Psoas muscle (tissue), 8 donors: ENCODE results near the gene RFX7. TPM values are rescaled to one million over a fixed set of nuclear protein-coding genes. Genes with fewer than 3 reads are reported as not detected.

Experiments
- ATAC-seq, 4 donors: fragments of 200-7000 bp; cut with Tn5 transposase; one replicate each; pipeline ENCODE4 v1.9.1; 2020; ENCODE audit warnings: moderate library complexity in 3 of 4, mild to moderate bottlenecking in 2 of 4
- DNase-seq, 2 donors: peaks; one replicate each; pipeline ENCODE4 v3.0.0-alpha.2; 2020
- H3K27ac ChIP-seq: fragments of 200-600 bp; one replicate; pipeline ENCODE4 v1.8.0; 2022
- H3K27me3 ChIP-seq, 3 donors: fragments of 200-600 bp in 1 of 3; one replicate each; pipeline versions ENCODE4 v1.6.1 to v1.8.0; 2013 to 2022; ENCODE audit warnings: low read length in 2 of 3, mild to moderate bottlenecking in 2 of 3, moderate library complexity in 1 of 3; ENCODE audit not compliant: insufficient read depth in 3 of 3
- H3K36me3 ChIP-seq, 2 donors: fragments of 200-600 bp in 1 of 2; one replicate each; pipeline versions ENCODE4 v1.6.1 to v1.8.0; 2013 to 2022; ENCODE audit warnings: low read depth in 1 of 2, mild to moderate bottlenecking in 1 of 2, moderate library complexity in 1 of 2; ENCODE audit not compliant: insufficient read depth in 1 of 2
- H3K4me1 ChIP-seq: fragments of 200-600 bp; one replicate; pipeline ENCODE4 v1.8.0; 2022
- H3K4me3 ChIP-seq: fragments of 200-600 bp; one replicate; pipeline ENCODE4 v1.8.0; 2022; ENCODE audit warnings: mild to moderate bottlenecking
- H3K9me3 ChIP-seq: fragments of 200-600 bp; one replicate; pipeline ENCODE4 v1.8.0; 2022
- WGBS, 3 donors: extraction: QIAGEN DNeasy Blood & Tissue Kit; methylation state at CpG; one replicate each; pipeline versions ENCODE4 v1.1.6 to v1.1.7; 2013; 5-methylcytosine and 5-hydroxymethylcytosine counted together
- intact Hi-C, 2 donors: fragments of 100-400 bp; cut with DNase I; formaldehyde crosslinking; loops; one replicate each; pipeline versions ENCODE4 v1.11.0 to v1.14.2; 2022
- polyA plus RNA-seq, 3 donors: library from polyadenylated mRNA; stranded (reverse); fragments of 200-250 nt; gene quantifications; one replicate each; pipeline ENCODE4 v1.2.3, GENCODE V29; 2013
- total RNA-seq, 4 donors: library from RNA; stranded (reverse); fragmentation: NEBNext Ultra II Directional in 2 of 4; extraction: Animal tissue kit (Norgen Biotek cat#: 25700) in 2 of 4; gene quantifications; one replicate each; pipeline versions ENCODE4 v1.2.1 to v1.2.4, GENCODE V29; 2021 to 2023
- TF ChIP-seq, protein P1 (sequence below): fragments of 200-600 bp; IDR thresholded peaks from one replicate; pipeline ENCODE4 v1.8.0; 2022; ENCODE audit warnings: antibody characterized with exemption
- donor health status: healthy with polysubstance abuse.
- donor health status: DM: no; HTN: no; CAD: no; lungs with moderate emphysema.
- donor health status: Bipolar disorder and iron deficiency.
- donor health status: healthy.
- donor health status: DM: yes; HTN: yes; CAD: no.
- donor health status: DM: no; HTN: no; CAD: no.
- donor health status: DM: no; HTN: no; CAD: no.
- donor health status: DM: yes; HTN: yes; CAD: no.

RFX7 gene
- total and polyA plus RNA-seq, 7 donors = 0.83 to 17.6 (median 11.8) TPM

DNA sequence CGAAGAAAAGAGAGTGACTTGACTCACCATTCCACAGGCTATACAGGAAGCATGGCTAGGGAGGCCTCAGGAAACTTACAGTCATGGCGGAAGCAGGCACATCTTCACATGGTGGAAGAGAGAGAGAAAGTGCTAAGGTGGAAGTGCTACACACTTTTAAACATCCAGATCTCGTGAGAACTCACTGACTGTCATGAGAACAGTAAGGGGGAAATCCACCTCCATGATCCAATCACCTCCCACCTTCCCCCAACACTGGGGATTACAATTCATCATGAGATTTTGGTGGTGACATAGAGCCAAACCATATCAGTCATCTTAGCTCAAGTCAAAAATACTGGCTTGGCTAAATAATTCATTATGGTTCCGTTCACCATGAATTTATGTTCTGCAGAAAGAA, 205.0 kb downstream of the RFX7 start:
- TF ChIP-seq, protein P1, sequence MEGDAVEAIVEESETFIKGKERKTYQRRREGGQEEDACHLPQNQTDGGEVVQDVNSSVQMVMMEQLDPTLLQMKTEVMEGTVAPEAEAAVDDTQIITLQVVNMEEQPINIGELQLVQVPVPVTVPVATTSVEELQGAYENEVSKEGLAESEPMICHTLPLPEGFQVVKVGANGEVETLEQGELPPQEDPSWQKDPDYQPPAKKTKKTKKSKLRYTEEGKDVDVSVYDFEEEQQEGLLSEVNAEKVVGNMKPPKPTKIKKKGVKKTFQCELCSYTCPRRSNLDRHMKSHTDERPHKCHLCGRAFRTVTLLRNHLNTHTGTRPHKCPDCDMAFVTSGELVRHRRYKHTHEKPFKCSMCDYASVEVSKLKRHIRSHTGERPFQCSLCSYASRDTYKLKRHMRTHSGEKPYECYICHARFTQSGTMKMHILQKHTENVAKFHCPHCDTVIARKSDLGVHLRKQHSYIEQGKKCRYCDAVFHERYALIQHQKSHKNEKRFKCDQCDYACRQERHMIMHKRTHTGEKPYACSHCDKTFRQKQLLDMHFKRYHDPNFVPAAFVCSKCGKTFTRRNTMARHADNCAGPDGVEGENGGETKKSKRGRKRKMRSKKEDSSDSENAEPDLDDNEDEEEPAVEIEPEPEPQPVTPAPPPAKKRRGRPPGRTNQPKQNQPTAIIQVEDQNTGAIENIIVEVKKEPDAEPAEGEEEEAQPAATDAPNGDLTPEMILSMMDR = no peak
- H3K27me3 ChIP-seq = no peaks in the 10 kb centered on the region
- H3K4me3 ChIP-seq = no peak overlapping the region
- no peaks in the 10 kb centered on the region for H3K36me3 ChIP-seq
- no peaks in the 10 kb centered on the region for H3K9me3 ChIP-seq
- DNase-seq (no peak), ATAC-seq (no peak)
- no peak overlapping the region for H3K27ac ChIP-seq
- H3K4me1 ChIP-seq = no peaks in the 10 kb centered on the region
- 91 to 97% (median 91%) methylated on average over 4 of the region's 4 CpGs for WGBS, 3 donors
- intact Hi-C loops = no loop called here

DNA sequence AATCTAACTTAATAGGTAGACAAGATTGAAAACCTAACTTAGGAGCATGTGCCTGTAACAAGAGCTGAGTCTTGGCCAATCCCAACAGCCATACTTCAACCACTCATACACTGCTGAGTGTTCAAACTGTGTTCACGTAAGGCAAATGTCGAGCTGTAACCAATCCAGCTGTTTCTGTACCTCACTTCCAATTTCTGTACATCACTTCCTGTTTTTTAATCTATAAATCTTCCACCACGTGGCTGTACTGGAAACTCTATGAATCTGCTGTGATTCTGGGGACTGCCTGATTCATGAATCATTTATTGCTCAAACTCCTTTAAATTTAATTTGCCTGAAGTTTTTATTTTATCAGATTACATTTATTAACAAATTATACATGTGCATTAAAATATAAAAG, 205.7 kb downstream of the RFX7 start:
- DNase-seq (no peak), ATAC-seq (no peak)
- Histone ChIP-seq H3K36me3 (no peaks in the 10 kb centered on the region), H3K27ac (no peak overlapping the region), H3K4me1 (no peaks in the 10 kb centered on the region), H3K4me3 (no peak overlapping the region), H3K27me3 (no peaks in the 10 kb centered on the region), H3K9me3 (no peaks in the 10 kb centered on the region)
- 39 to 47% (median 47%) methylated on average over 3 of the region's 3 CpGs for WGBS, 3 donors
- intact Hi-C loops = no loop called here
- TF ChIP-seq, protein P1 = no peak

Other genes starting within 250 kb of the RFX7 start
- gene TEX9, start 121.5 kb upstream of the RFX7 start, total RNA-seq = under 1 TPM; 0.32 to 0.73 (median 0.36) TPM
- under 1 TPM in 2 of 3 donors, not detected in 1; 0.09 to 0.12 TPM for gene TEX9, start 121.5 kb upstream of the RFX7 start, polyA plus RNA-seq
- gene MNS1, start 221.3 kb upstream of the RFX7 start, total RNA-seq = 1 to 10 TPM in 2 of 4 donors, under 1 TPM in 2; 0.40 to 1.8 (median 1.0) TPM
- 1 to 10 TPM in 1 of 3 donors, under 1 TPM in 2; 0.42 to 1.3 (median 0.99) TPM for gene MNS1, start 221.3 kb upstream of the RFX7 start, polyA plus RNA-seq